Choroid plexus epithelial cell (primary cell): ENCODE data around the gene PNLIPRP3.
A peak's percentile ranks its signal among the peaks of the same experiment; 100 is the strongest.

Experiments used
- DNase-seq: peaks from one replicate; pipeline ENCODE4 v3.0.0-alpha.2; 2010; ENCODE audit warnings: low read depth
- H3K4me3 ChIP-seq: 2 replicates; pipeline ENCODE4 v1.5.1; 2011; ENCODE audit warnings: low read depth, mild to moderate bottlenecking, control low read depth, low read length, moderate library complexity
- TF ChIP-seq, protein P1 (sequence below): conservative IDR thresholded peaks from 2 replicates; pipeline ENCODE4 v1.5.1; 2011; ENCODE audit warnings: low read depth, mild to moderate bottlenecking, control low read depth, inconsistent platforms, low read length, moderate library complexity

PNLIPRP3 gene

DNA sequence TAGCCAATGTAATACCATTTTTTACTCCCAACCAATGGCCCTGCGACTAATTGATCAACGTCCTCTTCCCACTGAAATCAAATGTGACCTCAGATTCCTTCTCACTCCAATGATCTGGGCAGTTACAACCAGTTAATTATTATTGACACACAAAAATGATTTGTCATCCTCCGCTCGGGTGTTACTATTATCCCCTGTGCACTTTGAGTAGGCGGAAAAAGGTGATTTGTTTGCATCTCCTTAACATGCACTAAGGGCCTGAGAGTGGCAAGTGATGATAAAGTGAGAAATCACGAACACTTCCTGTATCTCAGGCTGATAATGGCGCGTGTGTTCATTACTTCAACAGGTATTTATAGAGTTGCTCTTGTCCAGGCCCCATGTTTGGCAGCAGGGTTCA lies 77.1 kb downstream of the PNLIPRP3 start:
- DNase-seq: no peak
- TF ChIP-seq, protein P1, sequence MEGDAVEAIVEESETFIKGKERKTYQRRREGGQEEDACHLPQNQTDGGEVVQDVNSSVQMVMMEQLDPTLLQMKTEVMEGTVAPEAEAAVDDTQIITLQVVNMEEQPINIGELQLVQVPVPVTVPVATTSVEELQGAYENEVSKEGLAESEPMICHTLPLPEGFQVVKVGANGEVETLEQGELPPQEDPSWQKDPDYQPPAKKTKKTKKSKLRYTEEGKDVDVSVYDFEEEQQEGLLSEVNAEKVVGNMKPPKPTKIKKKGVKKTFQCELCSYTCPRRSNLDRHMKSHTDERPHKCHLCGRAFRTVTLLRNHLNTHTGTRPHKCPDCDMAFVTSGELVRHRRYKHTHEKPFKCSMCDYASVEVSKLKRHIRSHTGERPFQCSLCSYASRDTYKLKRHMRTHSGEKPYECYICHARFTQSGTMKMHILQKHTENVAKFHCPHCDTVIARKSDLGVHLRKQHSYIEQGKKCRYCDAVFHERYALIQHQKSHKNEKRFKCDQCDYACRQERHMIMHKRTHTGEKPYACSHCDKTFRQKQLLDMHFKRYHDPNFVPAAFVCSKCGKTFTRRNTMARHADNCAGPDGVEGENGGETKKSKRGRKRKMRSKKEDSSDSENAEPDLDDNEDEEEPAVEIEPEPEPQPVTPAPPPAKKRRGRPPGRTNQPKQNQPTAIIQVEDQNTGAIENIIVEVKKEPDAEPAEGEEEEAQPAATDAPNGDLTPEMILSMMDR: no peak

DNA sequence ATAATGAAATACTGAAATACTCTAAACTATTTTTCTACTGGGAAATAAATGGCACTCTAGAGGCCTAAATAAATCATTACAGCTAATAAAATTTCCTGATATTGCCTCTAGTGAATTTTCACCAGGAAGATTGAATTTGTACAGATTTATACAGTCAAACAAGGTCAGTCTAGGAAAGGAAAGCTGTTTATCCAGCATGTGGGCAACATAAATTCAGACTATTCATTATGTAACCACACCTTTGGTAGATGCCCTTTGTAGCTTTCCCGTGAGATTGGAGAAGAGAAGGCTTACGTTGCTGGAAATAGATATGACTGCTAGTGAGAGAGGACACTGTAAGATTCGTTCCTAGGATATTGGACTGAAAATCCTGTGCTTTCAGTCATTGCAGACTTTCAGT lies 82.9 kb downstream of the PNLIPRP3 start:
- TF ChIP-seq, protein P1: no peak
- no peak for DNase-seq
- no peak overlapping the region for H3K4me3 ChIP-seq

More for the DNA sequence above, 77.1 kb downstream of the PNLIPRP3 start:
- H3K4me3 ChIP-seq: no peak overlapping the region

DNA sequence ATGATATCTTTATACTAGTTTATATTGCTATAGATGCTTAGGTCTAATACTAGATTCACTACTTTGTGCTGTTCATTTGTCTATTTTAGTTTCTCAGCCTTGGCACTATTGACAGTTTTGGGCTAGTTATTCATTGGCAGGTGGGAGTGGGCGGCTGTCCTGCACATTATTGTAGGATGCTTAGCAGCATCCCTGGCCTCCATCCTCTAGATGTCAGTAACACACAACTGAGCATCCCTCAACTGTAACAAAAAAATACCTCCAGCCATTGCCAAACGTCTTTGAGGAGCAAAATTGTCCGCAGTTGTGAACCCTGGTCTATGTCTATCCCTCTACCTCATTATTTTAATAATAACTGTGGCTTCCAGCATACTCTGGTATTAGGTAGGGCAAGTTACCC lies 83.7 kb downstream of the PNLIPRP3 start:
- H3K4me3 ChIP-seq: no peak overlapping the region
- no peak for DNase-seq
- TF ChIP-seq, protein P1: no peak

DNA sequence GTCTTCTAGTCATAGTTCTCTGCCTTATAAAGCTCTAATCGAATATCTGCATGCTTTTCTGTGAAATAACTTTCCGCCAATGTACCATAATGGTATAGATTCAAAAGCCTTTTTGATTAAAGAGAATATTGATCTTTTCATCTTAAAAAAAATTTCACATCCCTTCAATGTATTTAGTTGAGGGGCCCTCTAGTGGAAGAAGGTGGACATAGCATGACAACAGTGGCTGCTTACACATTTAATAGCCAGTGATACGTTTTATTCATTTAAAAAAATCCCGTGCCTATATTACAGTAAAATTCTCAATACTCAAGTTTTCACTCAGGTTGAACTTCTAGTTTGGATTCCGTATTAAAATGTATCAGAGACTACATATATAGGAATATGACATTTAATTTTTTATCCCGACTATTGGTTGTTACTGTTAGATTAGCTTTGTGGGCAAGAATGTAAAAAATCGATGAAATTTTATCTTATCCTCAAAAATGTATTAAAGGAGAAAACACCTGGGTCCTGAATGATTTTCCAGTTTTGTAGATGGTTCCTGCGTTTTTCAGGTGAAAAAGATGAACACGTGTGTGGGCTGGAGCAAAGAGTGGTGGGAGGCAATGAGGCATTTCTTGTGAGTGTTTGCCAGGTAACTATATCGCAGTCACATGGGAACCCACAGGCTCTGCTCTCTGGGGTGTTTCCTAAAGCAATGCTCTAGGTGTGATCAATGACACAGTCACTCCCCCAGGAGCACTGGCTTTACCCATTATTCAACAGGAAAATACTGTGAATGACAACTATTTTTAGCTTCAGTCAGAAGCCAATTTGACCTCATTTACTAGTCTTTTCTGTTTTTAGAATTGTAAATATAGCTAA lies 94.0 kb downstream of the PNLIPRP3 start:
- TF ChIP-seq, protein P1: peak; percentile 74
- DNase-seq: peak; percentile 74

DNA sequence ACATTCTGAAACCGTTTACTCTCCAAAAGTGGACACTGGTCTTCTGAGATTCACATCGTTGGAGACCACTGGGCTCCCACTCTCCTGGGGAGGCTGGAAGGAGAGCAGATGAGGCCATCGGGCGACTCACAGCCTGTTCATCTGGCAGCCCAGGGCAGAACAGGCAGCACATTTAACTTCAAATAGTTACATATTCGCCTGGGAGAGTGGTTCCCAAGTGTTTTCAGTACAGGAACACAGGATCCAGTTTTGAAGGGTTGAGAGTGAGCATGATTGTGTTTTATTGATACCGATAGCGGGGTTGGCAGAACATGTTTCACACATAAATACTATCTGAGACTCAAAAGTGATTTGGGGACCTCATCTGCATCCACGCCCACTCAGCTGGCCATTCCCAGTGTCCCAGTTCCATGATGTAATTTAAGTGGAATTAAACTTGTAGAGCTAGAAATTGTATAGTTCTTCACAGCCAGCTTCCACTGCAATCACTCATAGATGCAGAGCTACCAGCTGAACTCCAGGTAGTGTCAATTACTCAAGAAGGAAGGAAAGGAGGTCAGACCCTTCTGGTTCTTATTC lies 95.2 kb downstream of the PNLIPRP3 start:
- DNase-seq: no peak
- TF ChIP-seq, protein P1: no peak
- H3K4me3 ChIP-seq: no peak overlapping the region

More for the DNA sequence above, 94.0 kb downstream of the PNLIPRP3 start:
- H3K4me3 ChIP-seq: no peak overlapping the region

DNA sequence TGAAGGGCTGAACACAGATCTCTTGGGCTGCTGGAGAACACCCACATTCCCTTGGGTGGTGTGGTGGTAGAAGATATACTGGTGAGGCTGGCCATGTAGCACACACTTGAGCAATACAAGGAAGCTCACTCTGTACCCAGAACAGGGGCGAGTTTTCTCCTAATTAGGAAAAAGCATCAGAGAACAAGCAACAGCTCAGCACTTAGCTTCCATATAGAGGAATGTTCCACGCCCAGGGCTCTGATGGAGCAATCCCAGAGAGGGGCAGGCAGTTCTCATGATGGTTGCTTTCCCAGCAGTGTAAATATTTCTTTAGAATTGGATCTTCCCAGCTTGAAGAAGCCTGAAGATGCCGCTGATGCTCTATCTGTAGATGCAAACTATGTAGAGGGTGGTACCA lies 97.1 kb downstream of the PNLIPRP3 start:
- TF ChIP-seq, protein P1: no peak
- no peak for DNase-seq
- H3K4me3 ChIP-seq: no peak overlapping the region
